Measurements from ENCODE around the gene POU6F2. TPM values are rescaled to one million over a fixed set of nuclear protein-coding genes. Genes with fewer than 3 reads are reported as not detected.

Gene POU6F2
- total RNA-seq, 1 experiment from 2014 or later: 0.27 TPM

- Histone ChIP-seq H3K4me1 (ENCODE audit: control insufficient read depth in 1 of 2, insufficient read depth in 2 of 2, low read length in 2 of 2) (no peaks in the 10 kb centered on the region), H2AFZ (ENCODE audit: low read depth, low read length, poor library complexity, severe bottlenecking) (no peak overlapping the region), H3K4me2 (ENCODE audit: low read length) (no peak overlapping the region), H3K9ac (ENCODE audit: low read length) (no peak overlapping the region), H3K79me2 (ENCODE audit: insufficient read depth, low read length) (no peaks in the 10 kb centered on the region), H3K36me3 (ENCODE audit: control insufficient read depth in 1 of 2, insufficient read depth in 2 of 2, low read length in 2 of 2) (no peaks in the 10 kb centered on the region), H3K4me3 (replicated peaks in 1 of 2; ENCODE audit: low read depth in 1 of 2, low read length in 2 of 2) (no peak overlapping the region), H3K27me3 (ENCODE audit: insufficient read depth, low read length) (peaks cover 7% of the 10 kb centered on the region), H3K9me2 (ENCODE audit: insufficient read depth) (no peaks in the 10 kb centered on the region), H3K9me3 (ENCODE audit: control insufficient read depth in 1 of 2, insufficient read depth in 1 of 2, low read depth in 1 of 2, low read length in 2 of 2) (no peaks in the 10 kb centered on the region), H3K27ac (ENCODE audit: low read depth, low read length) (no peak overlapping the region), H4K20me1 (ENCODE audit: insufficient read depth) (no peaks in the 10 kb centered on the region)
- ATAC-seq: no peak
- ChIA-PET CTCF (no interaction called here), RAD21 (ENCODE audit: low non-redundant PET in 1 of 2, low total read pairs in 2 of 2, uncharacterized antibody in 2 of 2, unreplicated experiment in 2 of 2) (no interaction called here), POLR2A (no interaction called here)
- TF ChIP-seq CBX3 (IDR thresholded peaks at IDR 0.05; ENCODE audit: low read depth): no peak
- TF ChIP-seq ZNF274 (IDR thresholded peaks at IDR 0.05; ENCODE audit: low read depth, low read length): no peak
- TF ChIP-seq SP1 (IDR thresholded peaks at IDR 0.05; ENCODE audit: low read depth): no peak
- TF ChIP-seq EZH2phosphoT487 (IDR thresholded peaks at IDR 0.05; ENCODE audit: borderline replicate concordance): no peak
- no peak for TF ChIP-seq ELF1 (IDR thresholded peaks at IDR 0.05; ENCODE audit: borderline replicate concordance, low read depth)
- no peak for TF ChIP-seq FOSL1 (IDR thresholded peaks at IDR 0.05; ENCODE audit: low read depth)
- no peak for TF ChIP-seq EGR1 (IDR thresholded peaks at IDR 0.05; ENCODE audit: low read depth)
- TF ChIP-seq MAX (IDR thresholded peaks at IDR 0.05): no peak
- TF ChIP-seq TCF7L2 (IDR thresholded peaks at IDR 0.05; ENCODE audit: borderline replicate concordance, extremely low read depth, insufficient read depth, insufficient read length): no peak
- no peak for TF ChIP-seq ZFX (IDR thresholded peaks at IDR 0.05)
- no peak for TF ChIP-seq POLR2A (IDR thresholded peaks at IDR 0.05; ENCODE audit: borderline replicate concordance, extremely low read depth, insufficient read depth, insufficient read length)
- TF ChIP-seq ATF3 (IDR thresholded peaks at IDR 0.05): no peak
- no peak for TF ChIP-seq EZH2 (IDR thresholded peaks at IDR 0.05)
- TF ChIP-seq CEBPB (IDR thresholded peaks at IDR 0.05; ENCODE audit: low read depth): no peak
- TF ChIP-seq POLR2AphosphoS5 (IDR thresholded peaks at IDR 0.05; ENCODE audit: low read depth, low read length): no peak
- TF ChIP-seq REST (IDR thresholded peaks at IDR 0.05; ENCODE audit: low read depth): no peak
- no peak for TF ChIP-seq YY1 (IDR thresholded peaks at IDR 0.05; ENCODE audit: extremely low read depth, insufficient replicate concordance, low read depth, low read length)
- no peak for TF ChIP-seq SRF (IDR thresholded peaks at IDR 0.05; ENCODE audit: low read depth)
- TF ChIP-seq ZBTB33 (IDR thresholded peaks at IDR 0.05; ENCODE audit: extremely low read depth, insufficient replicate concordance, low read length): no peak
- TF ChIP-seq CTCF (IDR thresholded peaks at IDR 0.05 in 2 of 3, conservative IDR thresholded peaks at IDR 0.05 in 1 of 3; ENCODE audit: borderline replicate concordance in 1 of 3, insufficient read depth in 1 of 3, low read depth in 2 of 3, low read length in 2 of 3): no peak
- no TSS peak for BruUV-seq (replicated peaks)
- DNase-seq (ENCODE audit: low read depth, low spot score): no peak
- intact Hi-C loops (cut with micrococcal nuclease): no loop called here
Observed at GRCh38 chr7:39261771-39262170, 284.1 kb downstream of the POU6F2 start.
